ENCODE data around the gene EHMT1. TPM values are rescaled to one million over a fixed set of nuclear protein-coding genes. Genes with fewer than 3 reads are reported as not detected.

EHMT1 gene
- total RNA-seq, 1 donor from 2014 or later, result 45.3 TPM

DNA sequence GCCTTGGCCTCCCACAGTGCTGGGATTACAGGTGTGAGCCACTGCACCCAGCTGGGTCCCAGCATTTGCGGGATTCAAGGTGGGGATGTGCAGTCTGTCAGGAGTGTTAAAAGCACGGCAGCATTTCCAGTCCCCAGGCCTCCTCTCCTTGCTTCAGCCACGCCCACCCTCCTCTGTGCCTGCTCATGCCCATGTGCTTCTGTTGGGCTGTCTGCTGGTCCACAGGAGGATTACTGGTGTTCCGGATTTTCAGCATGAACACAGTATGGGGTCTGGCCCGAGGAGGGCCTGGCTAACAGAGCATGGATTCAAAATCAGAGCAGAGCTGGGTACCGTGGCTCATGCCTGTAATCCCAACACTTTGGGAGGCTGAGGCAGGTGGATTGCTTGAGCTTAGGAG, 7.9 kb upstream of the EHMT1 start:
- DNase-seq (ENCODE audit: low read depth) (no peak), FAIRE-seq (peak; percentile 13)
- TF ChIP-seq CTCF (IDR thresholded peaks at IDR 0.05; ENCODE audit: insufficient read depth, low read length, severe bottlenecking), result no peak
- peaks cover 37% of the 10 kb centered on the region for H3K36me3 ChIP-seq (ENCODE audit: control insufficient read depth, insufficient read depth, low read length)
- no peak overlapping the region for H3K4me3 ChIP-seq (ENCODE audit: low read depth, low read length)
- H3K27me3 ChIP-seq (ENCODE audit: control insufficient read depth, insufficient read depth, low read length), result no peaks in the 10 kb centered on the region

- no peak for TF ChIP-seq CTCF (IDR thresholded peaks at IDR 0.05; ENCODE audit: insufficient read depth, low read length, severe bottlenecking)
- DNase-seq (ENCODE audit: low read depth) (peak; percentile 97), FAIRE-seq (peak; percentile 100)
- peaks cover 37% of the 10 kb centered on the region for H3K36me3 ChIP-seq (ENCODE audit: control insufficient read depth, insufficient read depth, low read length)
- no peaks in the 10 kb centered on the region for H3K27me3 ChIP-seq (ENCODE audit: control insufficient read depth, insufficient read depth, low read length)
- peak overlapping the region; percentile 39 for H3K4me3 ChIP-seq (ENCODE audit: low read depth, low read length)
Measured at GRCh38 chr9:137611623-137612609, 6.9 kb upstream of the EHMT1 start.

DNA sequence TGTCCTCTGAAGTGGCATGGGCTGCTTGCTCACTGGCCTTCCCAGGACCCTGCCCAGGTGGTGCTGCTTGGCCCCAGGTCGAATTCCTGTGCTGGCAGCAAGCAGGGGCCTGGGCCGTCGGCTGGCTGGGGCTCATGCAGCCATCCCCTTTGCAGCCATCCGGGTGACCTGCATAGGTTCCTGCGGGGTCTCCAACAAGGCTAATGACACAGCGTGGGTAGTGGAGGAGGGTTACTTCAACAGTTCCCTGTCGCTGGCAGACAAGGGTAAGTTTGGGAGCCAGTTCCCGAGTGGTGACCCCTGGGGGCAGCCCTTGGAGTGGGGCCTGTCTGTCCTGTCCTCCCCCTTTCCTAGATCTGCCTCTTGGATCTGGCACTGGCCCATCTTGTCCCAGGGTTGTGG, 6.1 kb upstream of the EHMT1 start:
- peak overlapping the region; percentile 39 for H3K4me3 ChIP-seq (ENCODE audit: low read depth, low read length)
- DNase-seq (ENCODE audit: low read depth) (no peak), FAIRE-seq (no peak)
- H3K27me3 ChIP-seq (ENCODE audit: control insufficient read depth, insufficient read depth, low read length), result no peaks in the 10 kb centered on the region
- peaks cover 40% of the 10 kb centered on the region for H3K36me3 ChIP-seq (ENCODE audit: control insufficient read depth, insufficient read depth, low read length)
- no peak for TF ChIP-seq CTCF (IDR thresholded peaks at IDR 0.05; ENCODE audit: insufficient read depth, low read length, severe bottlenecking)

GRCh38 chr9:137613259-137613658, 5.5 kb upstream of the EHMT1 start:
- peak overlapping the region; percentile 39 for H3K4me3 ChIP-seq (ENCODE audit: low read depth, low read length)
- no peak for TF ChIP-seq CTCF (IDR thresholded peaks at IDR 0.05; ENCODE audit: insufficient read depth, low read length, severe bottlenecking)
- H3K36me3 ChIP-seq (ENCODE audit: control insufficient read depth, insufficient read depth, low read length), result peaks cover 40% of the 10 kb centered on the region
- DNase-seq (ENCODE audit: low read depth) (no peak), FAIRE-seq (no peak)
- H3K27me3 ChIP-seq (ENCODE audit: control insufficient read depth, insufficient read depth, low read length), result no peaks in the 10 kb centered on the region

DNA sequence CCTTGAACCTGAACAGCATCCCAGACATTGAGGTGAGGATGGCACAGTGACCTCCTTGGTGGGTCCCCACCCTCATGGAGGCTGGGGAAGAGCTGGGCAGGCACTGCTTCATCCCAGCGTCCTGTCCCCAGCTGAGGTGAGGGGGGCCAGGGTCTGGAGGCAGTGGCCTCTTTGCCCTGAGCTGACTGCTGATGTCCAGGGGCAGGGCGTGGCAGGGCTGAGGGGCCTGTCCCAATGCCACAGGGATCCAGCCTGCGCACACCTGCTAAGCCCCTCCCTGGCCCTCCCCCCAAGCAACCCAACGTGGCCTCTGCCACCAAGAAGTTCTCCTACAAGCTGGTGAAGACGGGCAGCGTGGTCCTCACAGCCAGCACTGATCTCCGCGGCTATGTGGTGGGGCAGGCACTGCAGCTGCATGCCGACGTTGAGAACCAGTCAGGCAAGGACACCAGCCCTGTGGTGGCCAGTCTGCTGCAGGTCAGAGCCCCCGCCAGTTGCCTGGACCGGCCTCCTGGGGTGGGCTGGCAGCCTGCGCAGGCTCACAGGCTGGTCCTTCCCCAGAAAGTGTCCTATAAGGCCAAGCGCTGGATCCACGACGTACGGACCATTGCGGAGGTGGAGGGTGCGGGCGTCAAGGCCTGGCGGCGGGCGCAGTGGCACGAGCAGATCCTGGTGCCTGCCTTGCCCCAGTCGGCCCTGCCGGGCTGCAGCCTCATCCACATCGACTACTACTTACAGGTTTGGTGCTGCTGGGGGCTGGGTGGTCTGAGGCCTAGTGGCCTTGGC, 4.9 kb upstream of the EHMT1 start:
- Histone ChIP-seq H3K36me3 (ENCODE audit: control insufficient read depth, insufficient read depth, low read length) (peaks cover 33% of the 10 kb centered on the region), H3K27me3 (ENCODE audit: control insufficient read depth, insufficient read depth, low read length) (no peaks in the 10 kb centered on the region), H3K4me3 (ENCODE audit: low read depth, low read length) (no peak overlapping the region)
- TF ChIP-seq CTCF (IDR thresholded peaks at IDR 0.05; ENCODE audit: insufficient read depth, low read length, severe bottlenecking), result no peak
- no peak for FAIRE-seq
- no peak for DNase-seq (ENCODE audit: low read depth)

All from bronchial epithelial cell (primary cell).